Measurements from ENCODE around the gene PSME2. TPM values are rescaled to one million over a fixed set of nuclear protein-coding genes. Genes with fewer than 3 reads are reported as not detected.
"Not testable (repeated sequence)": the region's sequence is repeated elsewhere in the genome, so short reads cannot be mapped to it uniquely, and the experiment has no call there.

The PSME2 gene
- total RNA-seq, 2 donors from 2014 or later = 24.6 to 28.8 TPM

DNA sequence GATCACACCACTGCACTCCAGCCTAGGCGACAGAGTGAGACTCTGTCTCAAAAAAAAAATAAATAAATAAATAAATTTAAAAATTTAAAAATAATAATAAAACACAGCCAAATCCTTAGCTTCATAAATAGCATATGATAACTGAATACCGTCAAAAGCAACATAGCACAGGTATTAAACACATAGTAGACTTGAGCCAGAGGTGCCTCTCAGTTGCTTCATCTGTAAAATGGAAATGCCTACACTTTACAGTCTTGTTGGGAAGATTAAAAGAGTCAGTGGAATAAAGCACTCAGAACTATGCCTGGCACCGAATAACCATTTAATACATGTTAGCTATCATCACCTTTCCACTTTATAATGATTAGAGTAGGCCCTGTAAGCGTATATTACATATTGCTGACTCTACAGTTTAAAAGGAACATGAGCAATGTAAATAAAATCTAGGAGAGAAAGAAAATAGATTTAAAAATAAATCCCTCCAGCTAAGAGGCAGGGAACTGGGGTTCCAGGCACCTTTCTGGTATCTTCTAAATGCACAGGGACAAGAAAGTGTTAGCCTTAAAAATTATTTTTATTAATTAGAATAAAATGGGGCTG lies 39.6 kb downstream of the PSME2 start:
- ATAC-seq (ENCODE audit: insufficient number of reproducible peaks, low FRiP score, low read depth) (no peak), DNase-seq (ENCODE audit: low spot score) (no peak)
- H3K36me3 ChIP-seq = no peaks in the 10 kb centered on the region
- no peak overlapping the region for H3K4me3 ChIP-seq
- no peak overlapping the region for H3K27ac ChIP-seq
- TF ChIP-seq, protein P1, sequence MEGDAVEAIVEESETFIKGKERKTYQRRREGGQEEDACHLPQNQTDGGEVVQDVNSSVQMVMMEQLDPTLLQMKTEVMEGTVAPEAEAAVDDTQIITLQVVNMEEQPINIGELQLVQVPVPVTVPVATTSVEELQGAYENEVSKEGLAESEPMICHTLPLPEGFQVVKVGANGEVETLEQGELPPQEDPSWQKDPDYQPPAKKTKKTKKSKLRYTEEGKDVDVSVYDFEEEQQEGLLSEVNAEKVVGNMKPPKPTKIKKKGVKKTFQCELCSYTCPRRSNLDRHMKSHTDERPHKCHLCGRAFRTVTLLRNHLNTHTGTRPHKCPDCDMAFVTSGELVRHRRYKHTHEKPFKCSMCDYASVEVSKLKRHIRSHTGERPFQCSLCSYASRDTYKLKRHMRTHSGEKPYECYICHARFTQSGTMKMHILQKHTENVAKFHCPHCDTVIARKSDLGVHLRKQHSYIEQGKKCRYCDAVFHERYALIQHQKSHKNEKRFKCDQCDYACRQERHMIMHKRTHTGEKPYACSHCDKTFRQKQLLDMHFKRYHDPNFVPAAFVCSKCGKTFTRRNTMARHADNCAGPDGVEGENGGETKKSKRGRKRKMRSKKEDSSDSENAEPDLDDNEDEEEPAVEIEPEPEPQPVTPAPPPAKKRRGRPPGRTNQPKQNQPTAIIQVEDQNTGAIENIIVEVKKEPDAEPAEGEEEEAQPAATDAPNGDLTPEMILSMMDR (IDR thresholded peaks at IDR 0.05) = no peak
- no peaks in the 10 kb centered on the region for H3K4me1 ChIP-seq (ENCODE audit: control insufficient read depth in 1 of 2, low read depth in 2 of 2)
- no peaks in the 10 kb centered on the region for H3K27me3 ChIP-seq (replicated peaks; ENCODE audit: insufficient read depth)
- no peaks in the 10 kb centered on the region for H3K9me3 ChIP-seq

DNA sequence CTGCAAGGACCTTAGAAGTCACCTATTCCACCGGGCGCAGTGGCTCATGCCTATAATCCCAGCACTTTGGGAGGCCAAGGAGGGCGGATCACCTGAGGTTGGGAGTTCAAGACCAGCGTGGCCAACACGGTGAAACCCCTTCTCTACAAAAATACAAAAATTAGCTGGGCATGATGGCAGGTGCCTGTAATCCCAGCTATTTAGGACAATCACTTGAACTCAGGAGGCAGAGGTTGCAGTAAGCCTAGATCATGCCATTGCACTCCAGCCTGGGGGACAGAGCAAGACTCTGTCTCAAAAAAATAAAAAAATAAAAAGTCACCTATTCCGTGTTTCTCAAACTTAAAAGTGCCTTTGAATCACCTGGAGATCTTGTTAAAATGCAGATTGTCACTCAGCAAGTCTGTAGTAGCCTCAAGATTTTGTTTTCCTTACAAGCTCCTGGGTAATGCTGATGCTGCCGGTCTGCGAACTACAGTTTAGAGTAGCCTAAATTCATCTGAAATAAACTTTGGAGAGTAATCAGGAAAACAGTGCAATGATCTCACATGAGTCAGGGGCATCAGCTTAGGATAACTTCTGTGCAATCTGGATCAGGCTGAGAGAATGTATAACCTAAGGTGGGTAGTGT lies 40.7 kb downstream of the PSME2 start:
- H3K4me1 ChIP-seq (ENCODE audit: control insufficient read depth in 1 of 2, low read depth in 2 of 2); H3K36me3 ChIP-seq; ATAC-seq (ENCODE audit: insufficient number of reproducible peaks, low FRiP score, low read depth); H3K9me3 ChIP-seq; H3K27me3 ChIP-seq (replicated peaks; ENCODE audit: insufficient read depth); H3K4me3 ChIP-seq; DNase-seq (ENCODE audit: low spot score); H3K27ac ChIP-seq: not testable (repeated sequence)

DNA sequence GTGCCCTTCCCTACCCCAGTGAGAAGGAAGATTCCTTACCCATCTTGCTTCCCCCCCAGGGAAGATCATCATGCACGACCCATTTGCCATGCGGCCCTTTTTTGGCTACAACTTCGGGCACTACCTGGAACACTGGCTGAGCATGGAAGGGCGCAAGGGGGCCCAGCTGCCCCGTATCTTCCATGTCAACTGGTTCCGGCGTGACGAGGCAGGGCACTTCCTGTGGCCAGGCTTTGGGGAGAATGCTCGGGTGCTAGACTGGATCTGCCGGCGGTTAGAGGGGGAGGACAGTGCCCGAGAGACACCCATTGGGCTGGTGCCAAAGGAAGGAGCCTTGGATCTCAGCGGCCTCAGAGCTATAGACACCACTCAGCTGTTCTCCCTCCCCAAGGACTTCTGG lies 43.0 kb downstream of the PSME2 start:
- no peaks in the 10 kb centered on the region for H3K36me3 ChIP-seq
- TF ChIP-seq, protein P1 (IDR thresholded peaks at IDR 0.05) = no peak

DNA sequence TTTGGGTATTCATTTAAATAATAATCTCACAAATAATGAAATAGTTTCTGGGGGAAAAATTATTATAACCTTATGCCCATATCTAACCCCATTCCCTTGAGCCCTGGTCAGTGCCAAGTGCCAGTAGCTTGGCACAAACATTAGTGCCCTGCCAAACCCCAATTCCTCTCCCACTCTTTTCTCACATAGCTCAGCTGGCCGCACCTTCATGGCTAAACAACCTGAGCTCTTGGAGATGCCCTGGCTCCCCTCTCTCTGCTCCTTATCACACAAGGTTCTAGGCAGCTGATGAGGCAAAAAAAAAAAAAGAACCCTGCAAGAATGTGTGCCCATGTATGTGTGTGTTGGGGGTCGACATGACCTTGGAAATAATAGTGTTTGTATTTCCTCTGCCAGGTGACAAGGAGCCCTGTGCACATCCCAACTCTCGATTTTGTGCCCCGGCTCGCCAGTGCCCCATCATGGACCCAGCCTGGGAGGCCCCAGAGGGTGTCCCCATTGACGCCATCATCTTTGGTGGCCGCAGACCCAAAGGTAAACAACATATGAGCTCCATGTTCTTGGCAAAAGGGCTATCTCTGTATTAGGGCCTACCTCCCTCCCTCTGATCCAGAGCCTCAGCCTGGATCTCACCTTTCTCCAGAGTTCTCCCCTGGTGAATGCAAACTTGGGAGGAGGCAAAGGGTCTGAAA lies 43.9 kb downstream of the PSME2 start:
- no peak overlapping the region for H3K27ac ChIP-seq
- no peaks in the 10 kb centered on the region for H3K27me3 ChIP-seq (replicated peaks; ENCODE audit: insufficient read depth)
- ATAC-seq (ENCODE audit: insufficient number of reproducible peaks, low FRiP score, low read depth) (no peak), DNase-seq (ENCODE audit: low spot score) (no peak)
- no peaks in the 10 kb centered on the region for H3K36me3 ChIP-seq
- no peaks in the 10 kb centered on the region for H3K9me3 ChIP-seq
- H3K4me1 ChIP-seq (ENCODE audit: control insufficient read depth in 1 of 2, low read depth in 2 of 2) = no peaks in the 10 kb centered on the region
- TF ChIP-seq, protein P1 (IDR thresholded peaks at IDR 0.05) = no peak
- H3K4me3 ChIP-seq = no peak overlapping the region

More for the DNA sequence above, 43.0 kb downstream of the PSME2 start:
- DNase-seq (ENCODE audit: low spot score) = no peak
- Histone ChIP-seq H3K9me3 (no peaks in the 10 kb centered on the region), H3K4me1 (ENCODE audit: control insufficient read depth in 1 of 2, low read depth in 2 of 2) (no peaks in the 10 kb centered on the region), H3K27ac (no peak overlapping the region), H3K27me3 (replicated peaks; ENCODE audit: insufficient read depth) (no peaks in the 10 kb centered on the region), H3K4me3 (no peak overlapping the region)
- ATAC-seq (ENCODE audit: insufficient number of reproducible peaks, low FRiP score, low read depth) = no peak

DNA sequence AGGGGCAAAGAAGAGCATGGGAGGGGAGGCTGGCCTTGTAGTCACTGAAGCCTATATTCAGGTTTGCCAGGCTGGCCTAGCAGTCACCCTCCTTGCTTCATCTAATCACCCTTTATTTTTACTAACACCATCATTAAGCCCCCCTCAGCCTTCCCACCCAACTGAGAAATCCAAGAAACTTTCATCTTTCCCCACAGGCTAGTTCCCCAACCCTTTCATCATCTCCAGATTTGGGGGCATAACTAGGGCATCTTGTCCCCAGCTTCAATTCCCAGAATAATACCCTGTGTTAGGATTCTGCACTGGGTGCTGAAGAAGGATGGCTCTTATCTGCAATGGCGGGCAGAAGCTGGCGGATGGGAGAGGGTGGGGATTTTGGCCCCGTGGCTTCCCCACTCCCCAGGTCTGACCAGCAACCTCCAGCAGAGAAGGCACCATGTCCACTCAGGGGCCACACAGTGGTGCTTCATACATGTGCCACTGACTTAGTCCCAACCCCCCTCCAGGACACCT lies 45.4 kb downstream of the PSME2 start:
- Histone ChIP-seq H3K27me3 (replicated peaks; ENCODE audit: insufficient read depth) (no peaks in the 10 kb centered on the region), H3K27ac (no peak overlapping the region), H3K36me3 (no peaks in the 10 kb centered on the region), H3K4me3 (no peak overlapping the region), H3K4me1 (ENCODE audit: control insufficient read depth in 1 of 2, low read depth in 2 of 2) (no peaks in the 10 kb centered on the region), H3K9me3 (no peaks in the 10 kb centered on the region)
- DNase-seq (ENCODE audit: low spot score) (no peak), ATAC-seq (ENCODE audit: insufficient number of reproducible peaks, low FRiP score, low read depth) (no peak)
- TF ChIP-seq, protein P1 (IDR thresholded peaks at IDR 0.05) = no peak

Data from thoracic aorta (tissue), 2 donors.